GM12878 (cell line): ENCODE measurements around the gene RTN4RL1.

Experiments
- CEBPB ChIP-seq, 2 experiments: fragments of 150-350 bp in 1 of 2; IDR thresholded peaks; 2 replicates each; pipeline ENCODE4 v1.6.1; 2012 to 2014; ENCODE audit warnings: low read depth in 2 of 2, low read length in 2 of 2, borderline replicate concordance in 1 of 2, inconsistent platforms in 1 of 2
- CTCF ChIP-seq, 3 experiments: IDR thresholded peaks in 2 of 3; conservative IDR thresholded peaks in 1 of 3; 2 replicates each; pipeline ENCODE4 v1.5.1; 2011; ENCODE audit warnings: low read depth in 3 of 3, low read length in 3 of 3, mild to moderate bottlenecking in 3 of 3, control low read depth in 2 of 3, moderate library complexity in 2 of 3, inconsistent platforms in 1 of 3, mixed read lengths in 1 of 3; ENCODE audit not compliant: control insufficient read depth in 2 of 3, insufficient read depth in 1 of 3; ENCODE audit errors: extremely low read depth in 1 of 3
- EZH2 ChIP-seq: IDR thresholded peaks from 2 replicates; pipeline ENCODE4 v1.6.1; 2012; ENCODE audit warnings: low read depth, mild to moderate bottlenecking, control low read depth, inconsistent platforms, low read length, borderline replicate concordance; ENCODE audit not compliant: control insufficient read depth
- FOS ChIP-seq: IDR thresholded peaks from 3 replicates; pipeline ENCODE4 v1.6.1; 2011; ENCODE audit warnings: borderline replicate concordance; ENCODE audit not compliant: insufficient read length; ENCODE audit errors: extremely low read depth
- GABPA ChIP-seq: IDR thresholded peaks from 2 replicates; pipeline ENCODE4 v1.6.1; 2014; ENCODE audit warnings: antibody characterized with exemption, low read depth, mild to moderate bottlenecking, inconsistent platforms
- TAF1 ChIP-seq: IDR thresholded peaks from 2 replicates; pipeline ENCODE4 v1.6.1; 2011; ENCODE audit warnings: mild to moderate bottlenecking, low read depth, low read length, borderline replicate concordance

DNA sequence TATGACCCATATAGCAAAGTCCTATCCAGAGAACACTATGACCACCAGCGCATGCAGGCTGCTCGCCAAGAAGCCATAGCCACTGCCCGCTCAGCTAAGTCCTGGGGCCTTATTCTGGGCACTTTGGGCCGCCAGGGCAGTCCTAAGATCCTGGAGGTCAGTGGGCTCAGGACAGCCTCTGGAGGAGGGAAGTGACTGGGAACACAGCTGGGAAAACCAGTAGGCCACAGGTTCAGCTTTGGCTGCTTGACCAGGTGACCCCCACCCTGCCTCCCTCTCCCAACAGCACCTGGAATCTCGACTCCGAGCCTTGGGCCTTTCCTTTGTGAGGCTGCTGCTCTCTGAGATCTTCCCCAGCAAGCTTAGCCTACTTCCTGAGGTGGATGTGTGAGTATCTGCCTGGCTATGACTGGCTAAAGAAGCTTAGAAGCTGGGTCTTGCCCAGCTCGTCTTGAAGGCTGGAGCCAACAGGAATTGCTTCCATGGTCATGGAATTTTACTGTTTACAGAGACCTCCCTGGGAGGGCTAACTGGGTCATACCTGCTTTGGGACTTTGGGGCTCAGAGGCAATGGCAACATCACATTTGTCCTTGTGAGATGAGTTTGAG lies 15.2 kb upstream of the RTN4RL1 start:
- TF ChIP-seq CTCF (IDR thresholded peaks at IDR 0.05 in 2 of 3, conservative IDR thresholded peaks at IDR 0.05 in 1 of 3; ENCODE audit: control insufficient read depth in 2 of 3, extremely low read depth in 1 of 3, insufficient read depth in 1 of 3, low read depth in 3 of 3, low read length in 3 of 3) = no peak
- no peak for TF ChIP-seq GABPA
- no peak for TF ChIP-seq CEBPB (IDR thresholded peaks at IDR 0.05; ENCODE audit: borderline replicate concordance in 1 of 2, low read depth in 2 of 2, low read length in 2 of 2)
- TF ChIP-seq EZH2 = no peak
- no peak for TF ChIP-seq TAF1
- TF ChIP-seq FOS = no peak
